LHCN-M2 (cell line): ENCODE data around the gene PAPSS1. TPM values are rescaled to one million over a fixed set of nuclear protein-coding genes. Genes with fewer than 3 reads are reported as not detected.
A peak's percentile ranks its signal among the peaks of the same experiment; 100 is the strongest.
"Not testable (repeated sequence)": the region's sequence is repeated elsewhere in the genome, so short reads cannot be mapped to it uniquely, and the experiment has no call there.

Experiments
- DNase-seq: peaks from one replicate; pipeline ENCODE4 v3.0.0-alpha.2; 2012; ENCODE audit warnings: low read depth
- polyA plus RNA-seq: library from polyadenylated mRNA; unstranded; fragments of >200 nt; gene quantifications from one replicate; pipeline ENCODE4 v1.2.1, GENCODE V29; 2012; ENCODE audit warnings: missing spikeins
- total RNA-seq: library from RNA; depleted of rRNA; stranded (reverse); fragments of >200 nt; gene quantifications from 2 replicates; pipeline ENCODE4 v1.2.3, GENCODE V29; 2014; rRNA removed

The PAPSS1 gene
- 80.1 and 84.2 TPM in 2 replicates for total RNA-seq
- 78.6 TPM for polyA plus RNA-seq

- DNase-seq: peak; percentile 95
Measured at GRCh38 chr4:107719922-107720722, at the start of gene PAPSS1. Gene PAPSS1 (minus strand): TSS chr4:107720234. CDS start chr4:107720179, 55 bp downstream.

DNA sequence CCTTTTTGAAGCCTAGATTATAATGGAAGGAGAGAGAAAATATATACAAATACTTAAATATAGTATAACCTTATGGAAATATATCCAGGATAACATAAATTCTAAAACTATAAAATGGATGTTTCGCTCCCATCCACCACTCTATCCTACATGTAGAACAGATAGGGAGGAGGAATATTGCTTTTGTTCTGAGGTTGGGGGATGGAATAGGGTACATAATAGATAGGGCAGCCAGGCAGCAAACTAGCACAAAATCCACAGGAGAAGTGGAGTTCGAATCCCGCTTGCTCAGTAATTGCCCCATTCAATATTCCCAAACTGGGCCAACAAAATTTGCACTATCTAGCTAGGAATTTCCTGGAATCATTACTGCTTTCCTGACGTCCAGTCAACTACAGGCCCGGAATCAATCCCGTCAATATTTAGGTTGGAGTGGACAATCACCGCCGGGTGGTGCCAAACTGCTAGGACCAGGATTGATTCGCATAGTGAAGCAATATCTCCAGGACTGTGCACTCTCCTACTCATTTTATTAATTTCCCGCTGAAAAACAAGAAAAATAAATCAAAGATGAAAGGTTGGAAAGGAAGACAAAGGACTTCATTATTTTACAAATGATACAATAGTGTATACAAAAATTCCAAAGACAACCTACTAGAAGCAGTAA lies 40.4 kb upstream of the PAPSS1 start:
- DNase-seq: no peak

GRCh38 chr4:107757864-107758476 lies 37.9 kb upstream of the PAPSS1 start:
- DNase-seq: peak; percentile 44

GRCh38 chr4:107757283-107757682 lies 37.2 kb upstream of the PAPSS1 start:
- DNase-seq: no peak

- DNase-seq: no peak
Measured at GRCh38 chr4:107755841-107756356, 35.9 kb upstream of the PAPSS1 start.

GRCh38 chr4:107751670-107752069 lies 31.6 kb upstream of the PAPSS1 start:
- no peak for DNase-seq

GRCh38 chr4:107747748-107748486 lies 27.9 kb upstream of the PAPSS1 start:
- DNase-seq: no peak

- no peak for DNase-seq
Measured at GRCh38 chr4:107746161-107746560, 26.1 kb upstream of the PAPSS1 start.

- DNase-seq: no peak
Measured at GRCh38 chr4:107744532-107744931, 24.5 kb upstream of the PAPSS1 start.

DNA sequence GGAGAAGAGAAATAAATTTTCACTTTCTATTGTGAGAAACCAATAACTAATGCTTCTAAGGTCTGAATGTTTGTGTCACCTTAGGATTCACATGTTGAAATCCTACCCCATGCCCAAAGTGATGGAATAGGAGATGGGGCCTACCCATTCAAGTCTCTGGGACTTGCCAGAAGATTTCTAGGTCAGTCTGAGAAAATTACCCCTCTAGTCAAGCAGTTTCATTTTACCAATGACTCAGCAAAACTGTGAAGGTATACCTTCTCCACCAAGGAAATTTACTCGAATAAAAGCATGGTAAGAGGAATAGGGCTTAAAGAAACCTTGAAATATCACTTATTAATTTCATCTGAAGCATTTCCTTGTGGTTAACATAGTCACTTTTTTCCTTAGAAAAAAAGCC lies 23.5 kb upstream of the PAPSS1 start:
- DNase-seq: no peak

DNA sequence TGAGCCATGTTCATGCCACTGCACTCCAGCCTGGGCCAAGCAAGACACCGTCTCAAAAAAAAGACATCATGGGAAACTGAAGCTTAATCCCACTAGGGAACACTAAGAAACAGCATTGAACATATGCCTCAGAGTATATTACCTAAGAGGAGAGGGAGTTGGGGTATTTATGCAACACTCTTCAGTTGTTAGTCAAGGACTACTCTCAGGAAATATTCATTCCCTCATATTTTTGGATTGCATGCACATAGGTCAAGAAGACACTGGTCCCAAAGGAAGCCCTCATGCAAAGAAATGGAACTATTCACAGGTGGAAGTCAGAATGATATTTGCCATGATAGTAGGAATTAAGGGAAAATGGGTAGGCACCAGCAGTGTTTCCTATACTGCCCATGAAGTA lies 22.8 kb upstream of the PAPSS1 start:
- no peak for DNase-seq

DNA sequence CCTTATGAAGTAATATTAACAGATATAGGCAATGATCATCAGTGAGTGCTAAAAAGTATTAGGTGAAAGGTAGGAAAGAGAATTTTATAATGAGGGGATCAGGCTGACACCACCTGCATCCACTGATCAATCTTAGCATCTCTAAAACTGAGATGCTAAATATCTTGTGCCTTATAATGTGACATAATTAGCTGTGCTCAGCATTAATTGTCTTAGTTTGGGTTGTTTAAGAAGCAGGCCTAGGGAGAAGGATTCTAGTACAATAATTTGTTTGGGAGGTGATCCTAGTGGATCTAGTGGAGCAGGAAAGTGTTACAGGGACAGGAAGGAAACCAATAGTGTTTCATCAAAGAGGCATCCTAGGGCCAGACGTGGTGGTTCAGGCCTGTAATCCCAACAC lies 22.2 kb upstream of the PAPSS1 start:
- no peak for DNase-seq

DNA sequence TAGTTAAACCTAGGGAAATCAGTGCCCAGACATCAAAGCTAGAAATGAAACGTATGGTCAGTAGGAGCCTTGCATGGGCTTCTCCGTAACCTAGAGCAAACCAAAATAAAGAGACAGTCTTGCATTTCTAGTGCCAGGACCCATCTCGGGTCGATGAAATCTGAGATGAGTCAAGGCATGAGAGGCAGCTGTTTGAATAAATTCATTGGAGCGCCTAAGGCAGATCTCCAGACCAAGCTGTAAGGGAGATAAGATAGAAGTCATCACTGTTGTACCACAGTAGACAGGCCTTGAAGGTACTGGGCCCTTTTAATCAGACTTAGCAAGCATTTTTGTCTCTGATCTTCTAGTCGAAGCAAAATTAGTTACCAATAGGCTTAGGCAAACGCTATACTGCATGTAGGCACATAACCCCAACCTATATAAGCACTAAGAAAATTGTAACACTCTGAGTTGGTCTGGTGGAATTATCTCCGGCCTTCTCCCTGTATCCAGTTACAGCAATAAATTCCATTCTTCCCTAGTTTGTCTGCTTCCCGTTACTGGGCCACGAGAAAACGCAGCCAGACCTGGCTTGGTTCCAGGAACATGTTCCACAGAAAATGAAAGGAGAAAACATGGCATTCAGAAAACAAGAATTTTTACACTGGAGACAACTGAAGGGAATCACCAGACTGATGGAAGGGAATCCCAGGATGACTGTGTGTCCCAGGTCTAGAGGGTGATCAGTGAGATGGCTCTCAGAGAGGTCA lies 21.1 kb upstream of the PAPSS1 start:
- peak; percentile 84 for DNase-seq

- DNase-seq: peak; percentile 74
Measured at GRCh38 chr4:107740381-107740780, 20.3 kb upstream of the PAPSS1 start.

DNA sequence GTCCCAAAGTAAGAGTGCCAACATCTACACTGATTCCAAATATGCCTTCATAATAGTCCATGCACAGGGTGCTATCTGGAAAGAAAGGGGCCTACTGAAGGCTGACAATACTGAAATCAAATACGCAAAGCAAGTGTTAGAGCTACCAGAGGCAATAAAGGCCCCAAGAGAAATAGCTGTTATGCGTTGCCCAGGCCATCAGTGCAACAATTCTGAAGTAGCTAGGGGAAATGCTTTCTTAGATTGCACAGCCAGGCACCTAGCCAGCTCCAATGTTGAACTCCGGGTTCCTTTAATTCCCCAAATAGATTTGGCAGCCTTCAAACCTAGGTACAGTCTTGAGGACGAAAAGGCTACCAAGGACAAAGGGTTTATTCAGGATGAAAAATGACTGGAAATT lies 17.4 kb upstream of the PAPSS1 start:
- DNase-seq: no peak

DNA sequence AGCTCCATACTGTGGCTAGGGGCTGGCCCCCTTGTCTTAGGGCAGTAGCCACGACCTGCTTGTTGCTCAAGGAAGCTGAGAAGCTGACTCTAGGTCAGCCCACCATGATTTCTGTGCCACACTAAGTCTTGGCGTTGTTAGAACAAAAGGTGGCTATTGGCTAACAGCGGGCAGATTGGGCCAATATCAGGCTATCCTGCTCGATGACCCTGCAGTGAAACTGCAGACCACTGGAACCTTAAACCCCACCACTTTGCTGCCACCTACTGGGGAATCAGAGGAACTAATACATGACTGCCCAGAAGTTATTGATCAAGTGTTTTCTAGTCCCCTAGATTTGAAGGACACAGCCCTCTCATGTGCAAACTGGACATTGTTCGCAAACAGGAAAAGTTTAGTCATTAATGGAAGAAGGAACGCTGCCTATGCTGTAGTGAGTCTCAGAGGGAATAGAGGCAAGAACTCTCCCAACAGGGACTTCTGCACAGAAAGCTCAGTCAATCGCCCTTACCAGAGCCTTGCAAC lies 17.0 kb upstream of the PAPSS1 start:
- DNase-seq: peak; percentile 52

DNA sequence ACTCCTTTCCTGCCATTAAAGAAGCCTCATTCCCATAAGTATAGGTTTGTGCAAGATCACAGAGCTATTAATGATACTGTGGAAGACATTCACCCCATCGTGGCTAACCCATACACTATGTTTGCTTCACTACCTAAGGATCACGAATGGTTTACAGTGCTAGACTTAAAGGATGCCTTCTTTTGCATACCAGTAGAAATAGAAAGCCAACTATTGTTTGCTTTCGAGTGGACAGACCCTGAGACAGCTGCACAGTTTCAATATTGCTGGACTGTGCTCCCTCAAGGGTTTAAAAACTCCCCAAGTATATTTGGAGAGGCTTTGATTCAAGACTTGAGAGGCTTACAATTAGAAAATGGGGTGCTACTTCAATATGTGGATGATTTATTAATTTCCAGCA lies 16.0 kb upstream of the PAPSS1 start:
- no peak for DNase-seq

DNA sequence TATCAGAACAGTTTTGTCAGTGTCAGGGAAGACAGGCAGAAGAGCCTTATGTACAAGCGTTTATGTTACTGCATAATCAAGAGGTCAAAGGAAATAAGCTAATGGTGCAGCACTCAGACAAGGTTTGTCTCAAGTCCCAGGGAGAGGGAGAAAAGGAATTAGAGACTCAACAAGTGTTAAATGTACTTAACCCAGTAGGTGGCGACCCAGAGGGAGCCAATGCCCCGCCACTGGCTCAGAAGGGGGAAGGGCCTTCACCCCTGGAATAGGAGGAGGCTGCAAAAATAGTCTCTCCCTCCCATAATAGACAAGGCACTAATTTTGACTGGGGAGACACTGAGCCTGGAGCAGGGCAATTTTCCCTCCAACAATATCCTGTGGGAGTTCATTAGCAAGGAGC lies 14.1 kb upstream of the PAPSS1 start:
- DNase-seq: peak; percentile 23

GRCh38 chr4:107733431-107733925 lies 13.4 kb upstream of the PAPSS1 start:
- no peak for DNase-seq

- DNase-seq: not testable (repeated sequence)
Measured at GRCh38 chr4:107729050-107729449, 9.0 kb upstream of the PAPSS1 start.
